ENCODE measurements around the gene TMA7. TPM values are rescaled to one million over a fixed set of nuclear protein-coding genes. Genes with fewer than 3 reads are reported as not detected.

The TMA7 gene
- total RNA-seq, 2 experiments from 2014 or later, result 219 to 298 TPM

DNA sequence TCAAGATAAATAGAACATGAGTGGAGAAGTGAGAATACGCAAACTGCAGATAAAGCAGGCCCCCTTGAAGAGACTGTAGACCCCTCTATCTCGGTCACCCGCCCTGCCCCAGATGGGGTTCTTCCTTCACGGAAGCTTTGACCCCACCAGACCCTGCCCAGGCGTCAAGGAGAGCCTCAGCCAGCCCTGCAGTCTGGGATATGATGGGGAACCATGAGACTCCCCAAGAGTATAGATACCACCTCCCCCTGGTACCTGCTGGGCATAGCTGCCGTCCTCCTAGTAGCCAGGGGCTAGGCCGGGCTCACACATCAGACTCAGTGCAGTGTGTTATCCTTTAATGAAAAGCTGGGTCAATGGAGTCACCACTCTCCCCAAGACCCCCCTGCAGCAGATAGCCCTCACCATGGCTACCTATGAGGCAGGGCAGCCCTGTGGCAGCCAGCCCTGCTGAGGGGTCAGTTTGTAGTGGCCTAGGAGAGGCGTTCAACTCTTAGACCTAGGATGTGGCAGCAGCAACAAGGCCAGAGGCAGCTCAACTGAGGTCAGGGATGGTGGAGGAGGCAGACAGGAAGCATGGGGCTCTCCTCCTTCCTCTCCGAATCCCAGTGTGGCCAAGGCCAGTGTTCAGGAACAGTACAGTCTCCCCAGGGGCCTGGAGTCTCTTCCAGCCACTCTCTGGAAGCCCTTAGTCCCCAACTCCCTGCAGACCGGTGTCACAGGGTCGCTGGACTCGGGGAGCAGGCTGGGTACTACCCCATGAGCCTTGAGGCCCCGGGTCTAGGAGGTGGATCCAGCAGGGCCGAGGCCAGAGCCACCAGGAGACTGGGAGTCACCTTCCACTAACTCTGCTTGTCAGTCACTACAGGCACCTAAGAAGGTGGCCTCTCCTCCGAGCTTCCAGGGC, 36.3 kb upstream of the TMA7 start:
- Mint-ChIP-seq H3K9me3 (ENCODE audit: low read depth) (no peaks in the 10 kb centered on the region), H3K27ac (no peak overlapping the region), H3K4me3 (no peak overlapping the region), H3K27me3 (peaks cover 4% of the 10 kb centered on the region), H3K4me1 (no peaks in the 10 kb centered on the region), H3K36me3 (no peaks in the 10 kb centered on the region)
- ATAC-seq (no peak), DNase-seq (peak; percentile 33)
- CTCF ChIA-PET, result interaction anchor here (4.3 to 6.0 kb wide), 2 partner anchors 32 to 144 kb away, joined by 34 to 78 read pairs; no protein-coding TSS in a partner anchor

DNA sequence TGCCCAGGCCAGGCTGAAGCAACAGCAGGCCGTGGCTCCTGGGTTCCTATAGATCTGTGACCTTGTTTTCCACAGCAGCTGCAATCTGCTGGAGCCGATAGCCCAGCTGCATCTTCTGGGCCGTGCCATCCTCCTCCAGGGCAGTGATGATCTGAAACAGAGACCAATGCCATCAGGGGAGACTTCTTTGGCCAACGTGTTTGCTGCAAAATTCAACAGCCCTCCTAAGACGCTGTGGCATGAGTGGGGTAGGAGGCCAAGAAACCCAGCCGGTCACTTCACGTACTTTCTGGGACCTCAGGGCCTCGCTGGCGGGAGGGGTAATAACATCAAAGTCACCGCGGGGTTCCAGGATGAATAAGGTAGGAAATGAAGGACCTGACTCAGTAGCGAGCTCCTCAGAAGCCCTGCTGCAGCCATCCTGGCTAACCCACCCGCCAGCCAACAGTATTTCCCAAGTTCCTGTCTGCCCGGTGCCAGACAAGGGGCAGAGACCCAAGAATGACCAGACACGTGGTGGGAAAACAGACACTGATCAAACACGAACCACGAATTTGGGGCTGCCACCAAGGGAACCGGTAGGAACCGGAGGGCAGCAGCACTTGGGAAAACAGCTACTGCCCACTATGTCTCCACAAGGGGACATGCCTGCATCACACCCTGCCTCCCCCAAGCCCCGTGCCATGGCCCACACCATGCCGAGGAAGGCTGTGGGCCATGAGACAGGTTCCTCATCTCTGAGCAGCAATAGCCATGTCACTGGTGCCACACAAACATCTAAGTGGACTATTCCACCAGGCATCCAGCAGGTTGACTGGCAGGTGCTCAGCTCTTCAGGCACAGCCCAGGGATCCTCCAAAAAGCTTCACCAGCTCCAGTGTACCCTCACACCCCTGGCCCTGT, 35.4 kb upstream of the TMA7 start:
- no peak overlapping the region for H3K27ac Mint-ChIP-seq

DNA sequence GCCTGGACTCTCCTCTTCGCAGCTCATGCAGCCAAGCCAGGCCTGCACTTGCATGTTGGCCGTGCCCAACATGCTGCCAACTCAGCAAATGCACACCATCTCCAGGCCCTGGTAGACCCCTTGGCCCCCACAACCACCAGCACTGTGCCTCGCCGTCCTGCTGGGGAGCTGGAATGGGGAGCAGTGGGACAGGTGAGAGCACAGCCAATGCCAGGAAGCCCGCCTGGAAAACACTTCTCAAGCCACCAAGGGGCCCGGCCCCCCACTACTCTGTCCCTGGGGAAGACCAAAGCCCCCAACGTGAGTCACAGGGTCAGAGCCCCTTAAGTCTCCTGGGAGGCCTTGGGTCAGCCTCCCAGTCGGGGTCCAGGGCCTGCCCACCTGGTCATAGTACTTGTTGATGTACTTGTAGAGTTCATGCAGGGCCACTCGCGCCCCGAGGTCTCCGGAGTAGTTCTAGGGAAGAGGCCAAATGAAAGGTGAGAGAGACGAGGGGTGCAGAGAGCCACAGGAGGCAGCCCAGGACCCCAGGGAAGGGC, 34.6 kb upstream of the TMA7 start:
- Mint-ChIP-seq H3K27ac (no peak overlapping the region), H3K36me3 (no peaks in the 10 kb centered on the region), H3K4me3 (no peak overlapping the region), H3K4me1 (no peaks in the 10 kb centered on the region), H3K9me3 (ENCODE audit: low read depth) (no peaks in the 10 kb centered on the region), H3K27me3 (peaks cover 2% of the 10 kb centered on the region)
- no peak for ATAC-seq
- peak; percentile 31 for DNase-seq
- CTCF ChIA-PET, result interaction anchor here (4.3 to 6.0 kb wide), 2 partner anchors 30 to 143 kb away, joined by 34 to 78 read pairs; no protein-coding TSS in a partner anchor

More for the DNA sequence above, 35.4 kb upstream of the TMA7 start:
- CTCF ChIA-PET, result interaction anchor here (4.3 to 6.0 kb wide), 2 partner anchors 31 to 143 kb away, joined by 34 to 78 read pairs; no protein-coding TSS in a partner anchor
- peaks cover 2% of the 10 kb centered on the region for H3K27me3 Mint-ChIP-seq
- peak; percentile 33 for DNase-seq
- no peaks in the 10 kb centered on the region for H3K36me3 Mint-ChIP-seq
- no peaks in the 10 kb centered on the region for H3K4me1 Mint-ChIP-seq
- ATAC-seq, result no peak
- no peaks in the 10 kb centered on the region for H3K9me3 Mint-ChIP-seq (ENCODE audit: low read depth)
- no peak overlapping the region for H3K4me3 Mint-ChIP-seq

DNA sequence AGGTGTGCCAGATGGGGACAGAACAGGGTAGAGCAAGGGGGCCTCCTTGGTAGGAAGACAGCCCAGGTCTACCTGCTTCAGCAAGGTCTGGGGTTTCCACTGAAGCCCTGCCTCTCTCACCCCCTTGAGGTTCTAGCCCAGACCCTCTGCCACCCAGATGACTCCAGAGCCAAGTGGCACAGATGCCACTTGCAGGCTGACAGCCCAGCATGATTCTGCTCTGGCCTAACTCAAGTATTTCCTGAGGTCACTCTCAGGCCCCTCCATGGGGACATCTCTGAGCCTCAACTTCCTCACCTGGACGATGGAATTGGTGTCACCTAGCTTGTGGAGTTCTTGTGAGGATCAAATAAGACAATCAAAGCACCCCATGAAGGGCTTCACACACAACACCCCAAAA, 34.1 kb upstream of the TMA7 start:
- Mint-ChIP-seq H3K9me3 (ENCODE audit: low read depth) (no peaks in the 10 kb centered on the region), H3K27ac (no peak overlapping the region), H3K27me3 (no peaks in the 10 kb centered on the region), H3K4me1 (no peaks in the 10 kb centered on the region), H3K4me3 (no peak overlapping the region), H3K36me3 (no peaks in the 10 kb centered on the region)
- DNase-seq, result peak; percentile 34
- CTCF ChIA-PET, result interaction anchor here (4.3 kb wide), 1 partner anchor 30 kb away, joined by 34 read pairs; no protein-coding TSS in a partner anchor
- ATAC-seq, result no peak

DNA sequence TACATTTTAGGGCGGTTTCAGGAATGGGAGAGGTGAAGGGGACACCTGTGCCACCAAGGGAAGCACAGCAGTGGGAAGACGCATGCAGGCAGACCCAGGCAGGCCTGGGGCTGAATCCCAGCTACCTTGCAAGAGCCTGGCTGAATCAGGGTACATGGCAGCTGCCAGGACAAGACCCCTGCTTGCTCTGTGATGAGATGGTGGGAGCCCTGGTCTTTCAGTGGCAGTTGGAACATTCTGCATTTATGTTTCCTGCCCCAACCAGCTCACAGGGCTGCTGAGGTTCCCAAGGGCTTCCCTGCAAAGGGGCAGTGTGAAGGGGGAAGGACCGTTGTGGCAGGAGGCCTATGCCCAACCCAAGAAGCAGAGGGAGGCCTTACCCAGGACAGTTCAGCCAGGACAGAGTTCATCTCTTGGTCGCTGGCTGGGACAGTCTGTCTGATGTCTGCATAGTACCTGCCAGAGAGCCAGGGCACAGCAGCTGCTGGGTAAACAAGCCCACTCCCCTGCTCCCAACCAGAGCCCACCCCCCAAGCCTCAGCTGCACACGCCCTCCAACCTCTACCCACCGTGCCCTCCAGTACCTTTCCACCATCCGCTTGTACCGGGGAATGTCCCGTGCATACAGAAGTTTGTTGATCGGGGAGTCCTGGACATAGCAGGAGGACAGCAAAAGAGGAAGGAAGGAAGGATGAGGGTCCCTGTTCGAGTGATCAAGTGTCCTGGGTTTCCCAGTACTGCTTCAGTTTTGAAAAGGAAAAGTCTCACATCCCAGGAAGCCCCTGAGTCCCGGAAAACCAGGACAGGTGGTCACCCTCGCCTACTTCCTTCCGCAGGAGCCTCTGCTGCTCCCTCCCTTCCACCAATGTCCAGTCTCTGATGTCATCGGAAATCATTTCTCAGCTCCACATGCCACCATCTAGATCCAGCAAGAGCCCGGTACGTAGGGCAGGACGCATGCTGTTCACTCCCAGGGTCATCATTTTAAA, 33.3 kb upstream of the TMA7 start:
- H3K36me3 Mint-ChIP-seq, result no peaks in the 10 kb centered on the region
- H3K4me1 Mint-ChIP-seq, result no peaks in the 10 kb centered on the region
- no peak overlapping the region for H3K4me3 Mint-ChIP-seq
- CTCF ChIA-PET, result interaction anchor here (0.8 to 4.3 kb wide), 7 partner anchors 8 to 29 kb away, joined by 3 to 34 read pairs (median 3); no protein-coding TSS in a partner anchor
- ATAC-seq (no peak), DNase-seq (peak; percentile 35)
- no peaks in the 10 kb centered on the region for H3K27me3 Mint-ChIP-seq
- H3K27ac Mint-ChIP-seq, result no peak overlapping the region
- no peaks in the 10 kb centered on the region for H3K9me3 Mint-ChIP-seq (ENCODE audit: low read depth)

DNA sequence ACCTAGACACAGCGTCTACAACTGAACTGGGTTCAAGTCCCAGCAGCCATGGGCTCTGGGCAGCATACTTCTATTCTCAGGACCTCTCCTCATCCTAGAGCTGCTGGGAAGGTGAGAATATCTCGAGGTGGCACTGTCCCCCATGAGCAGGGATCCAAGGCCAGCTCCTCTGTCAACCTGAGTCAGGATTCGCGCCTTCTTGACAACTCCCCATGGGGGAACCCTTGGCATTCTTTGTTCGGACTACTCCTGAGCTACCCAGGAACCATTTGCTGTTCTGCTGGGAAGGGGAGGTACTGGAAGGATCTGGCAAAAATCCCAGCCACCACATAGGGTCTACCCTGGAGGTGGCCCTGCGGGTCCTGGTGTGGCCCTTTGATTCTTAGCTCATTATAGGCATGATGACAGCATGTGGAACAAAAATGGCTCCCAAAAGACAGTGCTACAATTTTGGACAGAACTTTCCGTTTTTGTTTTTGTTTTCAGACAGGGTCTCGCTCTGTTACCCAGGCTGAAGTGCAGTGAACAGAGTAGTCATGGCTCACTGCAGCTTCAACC, 32.4 kb upstream of the TMA7 start:
- ATAC-seq, result no peak
- DNase-seq, result peak; percentile 28
- CTCF ChIA-PET, result interaction anchor here (0.8 to 2.1 kb wide), 7 partner anchors 9 to 31 kb away, joined by 3 to 25 read pairs (median 3); no protein-coding TSS in a partner anchor
- no peaks in the 10 kb centered on the region for H3K27me3 Mint-ChIP-seq
- H3K4me3 Mint-ChIP-seq, result no peak overlapping the region
- H3K4me1 Mint-ChIP-seq, result no peaks in the 10 kb centered on the region
- no peaks in the 10 kb centered on the region for H3K36me3 Mint-ChIP-seq
- H3K9me3 Mint-ChIP-seq (ENCODE audit: low read depth), result no peaks in the 10 kb centered on the region
- no peak overlapping the region for H3K27ac Mint-ChIP-seq

DNA sequence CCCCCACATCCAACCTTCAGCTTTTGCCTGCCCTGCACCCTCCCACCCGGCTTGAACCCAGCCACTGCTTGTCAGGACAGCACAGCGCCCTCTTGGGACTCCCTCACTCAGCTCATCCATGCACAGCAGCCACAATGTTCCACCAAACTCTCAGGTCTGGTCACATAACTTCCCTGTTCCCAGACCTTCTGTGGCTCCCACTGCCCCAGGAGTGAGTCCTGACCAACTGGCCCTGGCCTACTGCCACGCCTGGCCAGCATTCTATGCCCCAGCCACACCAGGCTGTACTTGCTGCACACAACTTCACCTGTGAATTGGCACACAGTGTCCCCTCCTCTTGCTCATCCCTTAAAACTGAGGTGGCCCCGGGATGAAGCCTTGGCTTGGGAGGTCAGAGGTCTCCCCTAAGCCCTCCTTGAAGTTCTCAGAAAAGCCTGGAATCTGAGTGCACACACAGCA, 31.2 kb upstream of the TMA7 start:
- H3K4me1 Mint-ChIP-seq, result no peaks in the 10 kb centered on the region
- H3K9me3 Mint-ChIP-seq (ENCODE audit: low read depth), result no peaks in the 10 kb centered on the region
- no peak overlapping the region for H3K27ac Mint-ChIP-seq
- DNase-seq, result peak; percentile 40
- no peak for ATAC-seq
- no peak overlapping the region for H3K4me3 Mint-ChIP-seq
- H3K36me3 Mint-ChIP-seq, result no peaks in the 10 kb centered on the region
- CTCF ChIA-PET, result interaction anchor here (1.4 to 2.1 kb wide), 3 partner anchors 10 to 32 kb away, joined by 3 to 25 read pairs (median 3); no protein-coding TSS in a partner anchor
- no peaks in the 10 kb centered on the region for H3K27me3 Mint-ChIP-seq

DNA sequence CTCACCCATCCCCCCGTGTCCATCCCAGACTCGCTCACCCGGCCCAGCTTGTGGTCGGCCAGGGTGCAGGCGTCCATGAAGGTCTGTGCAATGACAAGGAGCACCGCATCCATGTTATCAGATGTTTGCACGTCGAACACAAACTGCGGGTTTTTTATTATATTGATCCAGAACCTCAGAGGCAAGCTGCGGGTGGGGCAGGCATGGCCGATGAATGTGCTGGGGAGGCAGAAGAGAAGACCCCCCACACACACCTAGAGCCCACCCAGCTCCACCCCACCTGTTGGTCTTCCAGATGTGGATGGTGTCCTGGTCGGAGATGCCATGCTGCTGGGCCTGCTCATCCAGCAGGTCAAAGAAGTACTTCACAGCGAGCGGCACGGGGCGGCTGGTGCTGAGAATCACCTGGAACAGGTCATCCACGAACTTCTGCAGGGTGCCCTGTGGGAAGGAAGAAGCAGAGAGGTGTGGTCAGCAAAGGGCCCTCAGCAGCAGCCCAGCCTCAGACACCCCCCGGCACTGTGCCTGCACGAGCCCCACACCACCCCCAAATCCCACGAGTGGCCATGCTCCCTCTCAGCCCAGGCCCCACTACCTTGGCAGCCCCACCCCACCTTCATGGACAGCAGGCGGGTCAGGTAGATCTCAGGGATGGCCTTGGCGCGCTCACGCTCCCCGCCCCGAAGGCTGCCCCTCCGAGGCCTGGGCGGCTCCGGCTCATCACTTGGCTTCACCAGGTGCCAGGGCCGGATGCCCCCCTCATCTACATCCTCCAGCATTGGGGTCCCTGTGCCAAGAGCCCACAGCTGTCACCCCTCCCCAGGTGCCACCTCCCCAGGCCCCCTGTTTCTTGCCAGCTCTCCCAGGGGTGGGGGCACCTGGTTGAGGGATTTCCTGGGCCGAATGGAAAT, 30.5 kb upstream of the TMA7 start:
- Mint-ChIP-seq H3K4me3 (no peak overlapping the region), H3K27me3 (no peaks in the 10 kb centered on the region), H3K9me3 (ENCODE audit: low read depth) (no peaks in the 10 kb centered on the region), H3K27ac (no peak overlapping the region), H3K4me1 (no peaks in the 10 kb centered on the region), H3K36me3 (no peaks in the 10 kb centered on the region)
- DNase-seq (no peak), ATAC-seq (no peak)
- CTCF ChIA-PET, result interaction anchor here (2.1 to 4.1 kb wide), 2 partner anchors 26 kb away, joined by 25 read pairs; no protein-coding TSS in a partner anchor

DNA sequence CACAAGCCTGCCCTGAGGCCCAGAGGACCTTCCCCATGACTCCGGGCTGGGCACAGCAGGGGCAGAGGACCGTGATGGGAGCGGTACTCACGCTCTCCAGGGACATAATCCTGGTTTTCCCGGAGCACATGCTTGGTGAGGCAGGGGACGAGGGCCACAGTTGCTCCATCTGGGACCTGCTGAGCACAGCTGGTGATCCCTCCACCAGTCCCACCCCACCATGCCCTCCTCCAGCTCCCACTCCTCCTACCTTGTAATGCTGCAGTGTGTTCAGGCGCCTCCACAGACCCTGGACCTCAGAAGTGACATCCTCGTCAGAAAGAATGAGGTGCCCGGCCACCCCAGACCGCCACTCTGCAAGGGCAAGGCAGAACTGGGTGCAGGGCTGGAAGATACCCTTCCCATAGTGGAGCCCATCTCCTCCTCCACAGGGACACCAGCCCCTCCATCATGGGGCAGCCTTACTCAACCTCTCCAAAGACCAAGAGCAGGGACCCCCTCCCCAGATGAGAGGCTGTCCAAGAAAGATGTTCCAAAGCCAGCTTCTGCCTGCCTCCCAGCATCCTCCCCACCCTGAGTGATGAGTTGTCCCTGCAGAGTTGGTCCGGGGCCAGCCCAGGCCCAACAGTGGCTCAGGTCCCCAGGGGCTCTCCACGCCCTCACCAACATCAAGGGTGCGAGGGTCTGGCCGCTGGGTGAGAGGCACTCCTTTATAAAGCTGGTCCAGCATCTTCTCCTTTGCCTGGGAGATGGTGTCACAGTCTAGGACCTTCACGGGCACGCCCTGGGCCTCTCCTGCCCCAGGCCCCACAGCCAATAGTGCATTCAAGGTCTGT, 29.6 kb upstream of the TMA7 start:
- DNase-seq (no peak), ATAC-seq (no peak)
- Mint-ChIP-seq H3K9me3 (ENCODE audit: low read depth) (no peaks in the 10 kb centered on the region), H3K27me3 (no peaks in the 10 kb centered on the region), H3K36me3 (no peaks in the 10 kb centered on the region), H3K4me3 (no peak overlapping the region), H3K4me1 (no peaks in the 10 kb centered on the region), H3K27ac (no peak overlapping the region)
- CTCF ChIA-PET, result interaction anchor here (4.1 kb wide), 1 partner anchor 26 kb away, joined by 25 read pairs; no protein-coding TSS in a partner anchor

DNA sequence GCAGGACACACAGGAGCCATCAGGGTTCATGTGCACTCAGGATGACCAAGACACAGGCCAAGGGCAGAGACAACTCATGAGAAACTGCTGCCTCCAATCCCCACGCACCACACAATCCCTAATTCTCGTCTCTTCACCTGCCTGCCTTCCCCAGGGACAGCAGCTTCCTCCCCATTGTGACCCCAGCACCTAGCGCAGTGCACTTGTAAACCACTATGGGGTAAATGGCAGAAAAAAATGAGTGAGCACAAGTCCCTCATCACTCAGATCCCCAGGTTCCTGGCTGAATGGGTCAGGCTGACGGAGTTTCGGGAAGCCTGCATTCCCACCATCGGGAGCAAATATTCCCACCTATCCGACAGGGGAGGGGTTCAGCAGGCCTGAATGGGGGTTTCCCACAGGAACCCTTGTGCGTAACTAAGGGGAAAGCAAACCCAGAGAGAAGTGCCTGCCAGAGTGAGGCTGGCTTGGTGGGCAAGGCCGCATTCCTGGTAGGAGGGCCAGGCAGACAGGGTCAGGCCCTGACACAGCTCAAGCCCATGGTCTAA, 28.9 kb upstream of the TMA7 start:
- Mint-ChIP-seq H3K4me1 (no peaks in the 10 kb centered on the region), H3K27ac (no peak overlapping the region), H3K36me3 (no peaks in the 10 kb centered on the region), H3K27me3 (no peaks in the 10 kb centered on the region), H3K4me3 (no peak overlapping the region), H3K9me3 (ENCODE audit: low read depth) (no peaks in the 10 kb centered on the region)
- no peak for ATAC-seq
- CTCF ChIA-PET, result interaction anchor here (1.6 to 4.1 kb wide), 2 partner anchors 10 to 25 kb away, joined by 12 to 25 read pairs; no protein-coding TSS in a partner anchor
- no peak for DNase-seq
